DOHH2 (cell line): ENCODE results near the gene IQCF5.

Experiments
- CTCF ChIP-seq: fragments of 200-600 bp; sonication (generic); IDR thresholded peaks from one replicate; pipeline ENCODE4 v1.5.1; 2014; ENCODE audit warnings: antibody characterized with exemption, mild to moderate bottlenecking, low read depth, low read length; ENCODE audit not compliant: poor library complexity, severe bottlenecking
- EZH2phosphoT487 ChIP-seq: fragments of 200-600 bp; sonication (generic); IDR thresholded peaks from 2 replicates; pipeline ENCODE4 v1.6.1; 2017; ENCODE audit warnings: borderline replicate concordance, mild to moderate bottlenecking, antibody characterized with exemption, low read length, moderate library complexity, mixed read lengths

GRCh38 chr3:51830345-51830744 lies 45.1 kb downstream of the IQCF5 start:
- TF ChIP-seq CTCF = no peak
- no peak for TF ChIP-seq EZH2phosphoT487
